GM15510 (cell line): Measurements from ENCODE around the gene NR2F2.

Experiments
- POLR2A ChIP-seq: IDR thresholded peaks from 3 replicates; pipeline ENCODE4 v1.6.1; 2011; ENCODE audit warnings: borderline replicate concordance; ENCODE audit not compliant: insufficient read length; ENCODE audit errors: extremely low read depth

Gene NR2F2

GRCh38 chr15:96330450-96331143 is at the start of gene NR2F2:
TSS of gene NR2F2 (plus strand) at chr15:96330700. CDS start at chr15:96332106, 1,406 bp downstream.
- no peak for TF ChIP-seq POLR2A

GRCh38 chr15:96285305-96285704 is 45.2 kb upstream of the NR2F2 start:
- no peak for TF ChIP-seq POLR2A

GRCh38 chr15:96285729-96286254 is 44.7 kb upstream of the NR2F2 start:
- TF ChIP-seq POLR2A = no peak

- no peak for TF ChIP-seq POLR2A
Measured at GRCh38 chr15:96290679-96291078, 39.8 kb upstream of the NR2F2 start.

- no peak for TF ChIP-seq POLR2A
Measured at GRCh38 chr15:96292635-96293034, 37.9 kb upstream of the NR2F2 start.

GRCh38 chr15:96293441-96293840 is 37.1 kb upstream of the NR2F2 start:
- no peak for TF ChIP-seq POLR2A

GRCh38 chr15:96294766-96295165 is 35.7 kb upstream of the NR2F2 start:
- no peak for TF ChIP-seq POLR2A

GRCh38 chr15:96296264-96296663 is 34.2 kb upstream of the NR2F2 start:
- no peak for TF ChIP-seq POLR2A

- no peak for TF ChIP-seq POLR2A
Measured at GRCh38 chr15:96297783-96298182, 32.7 kb upstream of the NR2F2 start.

- no peak for TF ChIP-seq POLR2A
Measured at GRCh38 chr15:96298217-96298616, 32.3 kb upstream of the NR2F2 start.

GRCh38 chr15:96300836-96301235 is 29.7 kb upstream of the NR2F2 start:
- TF ChIP-seq POLR2A = no peak

- TF ChIP-seq POLR2A = no peak
Measured at GRCh38 chr15:96303503-96304056, 26.9 kb upstream of the NR2F2 start.

- TF ChIP-seq POLR2A = no peak
Measured at GRCh38 chr15:96304839-96305238, 25.7 kb upstream of the NR2F2 start.

- no peak for TF ChIP-seq POLR2A
Measured at GRCh38 chr15:96306321-96306720, 24.2 kb upstream of the NR2F2 start.

GRCh38 chr15:96307856-96308394 is 22.6 kb upstream of the NR2F2 start:
- no peak for TF ChIP-seq POLR2A

GRCh38 chr15:96309143-96309660 is 21.3 kb upstream of the NR2F2 start:
- TF ChIP-seq POLR2A = no peak
